ENCODE results near the gene MYOCOS. TPM values are rescaled to one million over a fixed set of nuclear protein-coding genes. Genes with fewer than 3 reads are reported as not detected.

The MYOCOS gene
- total RNA-seq, 1 experiment from 2014 or later, result not detected

DNA sequence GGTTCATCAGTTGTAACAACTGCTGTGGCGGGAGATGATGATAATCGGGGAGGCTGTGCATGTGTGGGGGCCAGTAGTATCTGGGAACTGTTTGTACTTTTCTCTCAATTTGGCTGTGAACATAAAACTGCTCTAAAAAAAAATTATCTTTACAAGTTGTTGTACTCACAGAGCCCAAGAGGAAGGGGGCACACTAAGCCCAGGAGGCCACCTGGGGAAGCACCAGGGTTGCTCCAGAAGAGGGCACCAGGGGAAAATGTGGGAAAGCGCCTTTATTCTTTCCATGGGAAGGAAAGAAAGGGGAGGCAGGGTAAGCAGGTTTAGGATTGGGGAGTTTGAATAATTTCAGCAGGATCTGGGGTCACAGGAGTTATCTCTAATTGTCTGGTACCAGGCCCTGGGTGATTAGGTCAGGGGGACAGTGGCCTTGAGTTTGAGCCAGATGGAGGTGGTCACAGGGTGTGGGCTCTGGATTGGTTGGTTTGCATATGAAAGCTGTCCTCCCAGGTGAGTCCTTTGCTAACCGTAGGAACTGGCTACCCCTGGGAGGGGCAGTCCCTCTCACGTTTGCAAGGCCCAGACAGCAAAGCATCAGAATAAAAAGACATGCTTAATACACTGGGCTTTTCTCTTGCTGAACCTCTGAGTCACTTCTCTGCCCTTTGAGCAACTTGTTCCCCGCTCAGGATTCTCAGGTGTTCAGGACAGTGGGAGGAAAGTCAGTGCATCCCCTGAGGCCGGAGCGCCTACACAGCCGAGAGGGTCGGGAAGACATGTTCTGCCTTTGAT, 19.2 kb downstream of the MYOCOS start:
- Histone ChIP-seq H3K9me3 (ENCODE audit: control insufficient read depth, insufficient read depth, low read depth, low read length) (no peaks in the 10 kb centered on the region), H3K4me3 (ENCODE audit: low read depth in 2 of 2, low read length in 2 of 2) (no peak overlapping the region), H3K27me3 (ENCODE audit: control insufficient read depth, insufficient read depth, low read length) (no peaks in the 10 kb centered on the region), H3K4me1 (ENCODE audit: control insufficient read depth, insufficient read depth, low read length) (0 out of 2 replicates have a peak, but pooled peaks cover 2% of the 10 kb centered on the region), H3K27ac (ENCODE audit: low read length) (no peak overlapping the region), H3K36me3 (ENCODE audit: control insufficient read depth, insufficient read depth, low read length) (no peaks in the 10 kb centered on the region)
- no TSS peak for BruUV-seq (replicated peaks)
- intact Hi-C loops (cut with micrococcal nuclease; ENCODE audit: unreplicated experiment) (loop anchor here (10.0 kb wide), 1 partner anchor 134 kb away; no protein-coding TSS in a partner anchor), in situ Hi-C loops (cut with HindIII; ENCODE audit: low pct_unique_long_range_greater_than_20kb, low sequenced_read_pairs) (no loop called here)
- ChIA-PET POLR2A (no interaction called here), CTCF (interaction anchor here (0.6 kb wide), 1 partner anchor 9 kb away, joined by 3 read pairs; no protein-coding TSS in a partner anchor)
- TF ChIP-seq TCF7L2 (IDR thresholded peaks at IDR 0.05; ENCODE audit: low read depth, low read length), result no peak
- TF ChIP-seq, protein P1, sequence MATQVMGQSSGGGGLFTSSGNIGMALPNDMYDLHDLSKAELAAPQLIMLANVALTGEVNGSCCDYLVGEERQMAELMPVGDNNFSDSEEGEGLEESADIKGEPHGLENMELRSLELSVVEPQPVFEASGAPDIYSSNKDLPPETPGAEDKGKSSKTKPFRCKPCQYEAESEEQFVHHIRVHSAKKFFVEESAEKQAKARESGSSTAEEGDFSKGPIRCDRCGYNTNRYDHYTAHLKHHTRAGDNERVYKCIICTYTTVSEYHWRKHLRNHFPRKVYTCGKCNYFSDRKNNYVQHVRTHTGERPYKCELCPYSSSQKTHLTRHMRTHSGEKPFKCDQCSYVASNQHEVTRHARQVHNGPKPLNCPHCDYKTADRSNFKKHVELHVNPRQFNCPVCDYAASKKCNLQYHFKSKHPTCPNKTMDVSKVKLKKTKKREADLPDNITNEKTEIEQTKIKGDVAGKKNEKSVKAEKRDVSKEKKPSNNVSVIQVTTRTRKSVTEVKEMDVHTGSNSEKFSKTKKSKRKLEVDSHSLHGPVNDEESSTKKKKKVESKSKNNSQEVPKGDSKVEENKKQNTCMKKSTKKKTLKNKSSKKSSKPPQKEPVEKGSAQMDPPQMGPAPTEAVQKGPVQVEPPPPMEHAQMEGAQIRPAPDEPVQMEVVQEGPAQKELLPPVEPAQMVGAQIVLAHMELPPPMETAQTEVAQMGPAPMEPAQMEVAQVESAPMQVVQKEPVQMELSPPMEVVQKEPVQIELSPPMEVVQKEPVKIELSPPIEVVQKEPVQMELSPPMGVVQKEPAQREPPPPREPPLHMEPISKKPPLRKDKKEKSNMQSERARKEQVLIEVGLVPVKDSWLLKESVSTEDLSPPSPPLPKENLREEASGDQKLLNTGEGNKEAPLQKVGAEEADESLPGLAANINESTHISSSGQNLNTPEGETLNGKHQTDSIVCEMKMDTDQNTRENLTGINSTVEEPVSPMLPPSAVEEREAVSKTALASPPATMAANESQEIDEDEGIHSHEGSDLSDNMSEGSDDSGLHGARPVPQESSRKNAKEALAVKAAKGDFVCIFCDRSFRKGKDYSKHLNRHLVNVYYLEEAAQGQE (IDR thresholded peaks at IDR 0.05; ENCODE audit: insufficient read depth in 1 of 2, low read depth in 2 of 2, low read length in 1 of 2), result no peak
- TF ChIP-seq SIN3A (IDR thresholded peaks at IDR 0.05; ENCODE audit: borderline replicate concordance, insufficient read depth, low read depth, low read length), result no peak
- no peak for ATAC-seq
- DNase-seq (ENCODE audit: low read depth, low spot score), result no peak

DNA sequence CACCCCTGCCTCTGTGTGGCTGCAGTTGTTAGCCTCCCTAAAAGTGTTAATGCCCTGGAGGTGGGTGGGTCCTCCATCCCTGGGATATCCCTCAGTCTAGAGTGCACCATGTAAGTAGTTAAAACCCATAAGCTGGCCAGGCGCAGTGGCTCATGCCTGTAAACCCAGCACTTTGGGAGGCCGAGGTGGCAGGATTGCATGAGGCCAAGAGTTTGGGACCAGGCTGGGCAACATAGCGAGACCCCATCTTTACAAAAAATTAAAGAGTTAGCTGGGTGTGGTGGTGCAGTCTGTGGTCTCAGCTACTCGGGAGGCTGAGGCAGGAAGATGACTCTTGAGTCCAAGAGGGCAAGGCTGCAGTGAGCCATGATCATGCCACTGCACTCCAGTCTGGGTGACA, 20.2 kb downstream of the MYOCOS start:
- H3K36me3 ChIP-seq (ENCODE audit: control insufficient read depth, insufficient read depth, low read length), result no peaks in the 10 kb centered on the region
- intact Hi-C loops (cut with micrococcal nuclease; ENCODE audit: unreplicated experiment), result loop anchor here (10.0 kb wide), 1 partner anchor 133 kb away; no protein-coding TSS in a partner anchor
- no peak for TF ChIP-seq POLR2AphosphoS5 (IDR thresholded peaks at IDR 0.05; ENCODE audit: low read depth, low read length)
- no peak for TF ChIP-seq SIN3A (IDR thresholded peaks at IDR 0.05; ENCODE audit: borderline replicate concordance, insufficient read depth, low read depth, low read length)
- TF ChIP-seq, protein P1 (IDR thresholded peaks at IDR 0.05; ENCODE audit: insufficient read depth in 1 of 2, low read depth in 2 of 2, low read length in 1 of 2), result no peak
- no peak for TF ChIP-seq TCF7L2 (IDR thresholded peaks at IDR 0.05; ENCODE audit: low read depth, low read length)
- TF ChIP-seq, protein P2, sequence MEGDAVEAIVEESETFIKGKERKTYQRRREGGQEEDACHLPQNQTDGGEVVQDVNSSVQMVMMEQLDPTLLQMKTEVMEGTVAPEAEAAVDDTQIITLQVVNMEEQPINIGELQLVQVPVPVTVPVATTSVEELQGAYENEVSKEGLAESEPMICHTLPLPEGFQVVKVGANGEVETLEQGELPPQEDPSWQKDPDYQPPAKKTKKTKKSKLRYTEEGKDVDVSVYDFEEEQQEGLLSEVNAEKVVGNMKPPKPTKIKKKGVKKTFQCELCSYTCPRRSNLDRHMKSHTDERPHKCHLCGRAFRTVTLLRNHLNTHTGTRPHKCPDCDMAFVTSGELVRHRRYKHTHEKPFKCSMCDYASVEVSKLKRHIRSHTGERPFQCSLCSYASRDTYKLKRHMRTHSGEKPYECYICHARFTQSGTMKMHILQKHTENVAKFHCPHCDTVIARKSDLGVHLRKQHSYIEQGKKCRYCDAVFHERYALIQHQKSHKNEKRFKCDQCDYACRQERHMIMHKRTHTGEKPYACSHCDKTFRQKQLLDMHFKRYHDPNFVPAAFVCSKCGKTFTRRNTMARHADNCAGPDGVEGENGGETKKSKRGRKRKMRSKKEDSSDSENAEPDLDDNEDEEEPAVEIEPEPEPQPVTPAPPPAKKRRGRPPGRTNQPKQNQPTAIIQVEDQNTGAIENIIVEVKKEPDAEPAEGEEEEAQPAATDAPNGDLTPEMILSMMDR (IDR thresholded peaks at IDR 0.05), result no peak
- CTCF ChIA-PET, result no interaction called here
- H3K27me3 ChIP-seq (ENCODE audit: control insufficient read depth, insufficient read depth, low read length), result no peaks in the 10 kb centered on the region
- DNase-seq (ENCODE audit: low read depth, low spot score) (no peak), ATAC-seq (no peak)
- H3K9me3 ChIP-seq (ENCODE audit: control insufficient read depth, insufficient read depth, low read depth, low read length), result no peaks in the 10 kb centered on the region
- in situ Hi-C loops (cut with HindIII; ENCODE audit: low pct_unique_long_range_greater_than_20kb, low sequenced_read_pairs), result no loop called here
- no peak overlapping the region for H3K27ac ChIP-seq (ENCODE audit: low read length)
- H3K4me1 ChIP-seq (ENCODE audit: control insufficient read depth, insufficient read depth, low read length), result 0 out of 2 replicates have a peak, but pooled peaks cover 2% of the 10 kb centered on the region
- POLR2A ChIA-PET, result no interaction called here
- H3K4me3 ChIP-seq (ENCODE audit: low read depth in 2 of 2, low read length in 2 of 2), result no peak overlapping the region
- no TSS peak for BruUV-seq (replicated peaks)

Data from Panc1 (cell line).